H1 (cell line): Measurements from ENCODE around the gene ARHGEF25. TPM values are rescaled to one million over a fixed set of nuclear protein-coding genes. Genes with fewer than 3 reads are reported as not detected.

ENCODE experiments used
- CTCF ChIA-PET: fragments of 300-600 bp; sonication (Branson Sonifier 250); formaldehyde crosslinking; loops from one replicate; lab custom pipeline; 2021; ENCODE audit not compliant: partially characterized antibody; lab: Charles Lee
- POLR2A ChIA-PET: fragments of 300-600 bp; sonication (Branson Sonifier 250); formaldehyde crosslinking; loops from one replicate; lab custom pipeline; 2021; ENCODE audit warnings: inconsistent platforms; ENCODE audit not compliant: partially characterized antibody; lab: Charles Lee
- DNase-seq, 2 experiments: peaks; one replicate each; pipeline versions ENCODE4 v3.0.0 to v3.0.0-alpha.2; 2010 to 2022; ENCODE audit warnings: low spot score in 2 of 2, low read depth in 1 of 2, mixed read lengths in 1 of 2
- FAIRE-seq: peaks from 2 replicates; lab custom pipeline; 2011; peaks lifted over from hg19 to GRCh38; lab: Jason Lieb, UNC
- H2AFZ ChIP-seq: 2 replicates; pipeline ENCODE4 v1.8.1; 2012; ENCODE audit warnings: low read length, inconsistent platforms
- H2AK5ac ChIP-seq: 2 replicates; pipeline ENCODE4 v1.6.1; 2013; ENCODE audit warnings: low read depth, low read length
- H2BK120ac ChIP-seq: replicated peaks from 2 replicates; pipeline ENCODE3; 2013; ENCODE audit warnings: low read depth, low read length, inconsistent platforms
- H2BK12ac ChIP-seq: 2 replicates; pipeline ENCODE4 v1.6.1; 2013; ENCODE audit warnings: low read depth, low read length
- H2BK15ac ChIP-seq: 2 replicates; pipeline ENCODE4 v1.6.1; 2013; ENCODE audit warnings: low read length
- H2BK20ac ChIP-seq: 2 replicates; pipeline ENCODE4 v1.6.1; 2013; ENCODE audit warnings: low read length
- H2BK5ac ChIP-seq: 2 replicates; pipeline ENCODE4 v1.6.1; 2013; ENCODE audit warnings: low read depth, low read length
- H3K14ac ChIP-seq: 2 replicates; pipeline ENCODE4 v1.6.1; 2013; ENCODE audit warnings: inconsistent platforms; ENCODE audit not compliant: insufficient read length
- H3K18ac ChIP-seq: 2 replicates; pipeline ENCODE4 v1.6.1; 2013; ENCODE audit warnings: low read length; ENCODE audit errors: extremely low read depth
- H3K23ac ChIP-seq: 2 replicates; pipeline ENCODE4 v1.6.1; 2013; ENCODE audit warnings: inconsistent platforms; ENCODE audit not compliant: insufficient read length
- H3K23me2 ChIP-seq: 2 replicates; pipeline ENCODE4 v1.6.1; 2013; ENCODE audit warnings: low read depth, low read length
- H3K27ac ChIP-seq: 2 replicates; pipeline ENCODE4 v1.6.1; 2011; ENCODE audit warnings: low read depth, low read length, inconsistent platforms
- H3K27me3 ChIP-seq, 4 experiments: replicated peaks in 1 of 4; 1 replicate in 1 of 4; 2 replicates in 3 of 4; pipeline versions ENCODE4 v1.6.1 to v1.8.1; 2011 to 2013; ENCODE audit warnings: low read length in 3 of 4, mild to moderate bottlenecking in 3 of 4, inconsistent platforms in 2 of 4, mixed read lengths in 2 of 4, moderate library complexity in 1 of 4; ENCODE audit not compliant: control insufficient read depth in 3 of 4, insufficient read depth in 3 of 4; ENCODE audit errors: extremely low read depth in 1 of 4
- H3K36me3 ChIP-seq, 4 experiments: 2 replicates each; pipeline versions ENCODE4 v1.6.1 to v1.8.1; 2011 to 2013; ENCODE audit warnings: mild to moderate bottlenecking in 4 of 4, low read length in 3 of 4, moderate library complexity in 2 of 4, control low read depth in 1 of 4, inconsistent platforms in 1 of 4; ENCODE audit not compliant: insufficient read depth in 4 of 4, control insufficient read depth in 2 of 4
- H3K4ac ChIP-seq: replicated peaks from 2 replicates; pipeline ENCODE3; 2013; ENCODE audit warnings: low read length, low read depth, mixed read lengths, inconsistent platforms; ENCODE audit not compliant: insufficient read length
- H3K4me1 ChIP-seq, 4 experiments: replicated peaks in 1 of 4; 1 replicate in 1 of 4; 2 replicates in 3 of 4; pipeline versions ENCODE4 v1.6.1 to v1.8.1; 2011 to 2013; ENCODE audit warnings: low read length in 3 of 4, inconsistent platforms in 2 of 4, mixed read lengths in 1 of 4; ENCODE audit not compliant: insufficient read depth in 4 of 4, control insufficient read depth in 3 of 4
- H3K4me2 ChIP-seq, 2 experiments: 2 replicates each; pipeline versions ENCODE4 v1.6.1 to v1.8.1; 2011 to 2013; ENCODE audit warnings: low read depth in 2 of 2, low read length in 2 of 2, control low read depth in 1 of 2, inconsistent platforms in 1 of 2, mild to moderate bottlenecking in 1 of 2; ENCODE audit not compliant: insufficient read depth in 1 of 2
- H3K4me3 ChIP-seq, 4 experiments: fragments of 200-600, 300-600 bp in 1 of 4; sonication (generic), shearing (Covaris generic), sonication (Bioruptor Twin) in 1 of 4; 2 replicates each; pipeline versions ENCODE4 v1.5.1 to v1.8.1; 2011 to 2016; ENCODE audit warnings: low read length in 4 of 4, low read depth in 3 of 4, control low read depth in 2 of 4, inconsistent platforms in 2 of 4, mild to moderate bottlenecking in 2 of 4, mixed read lengths in 1 of 4, moderate library complexity in 1 of 4; ENCODE audit not compliant: insufficient read depth in 2 of 4; ENCODE audit errors: extremely low read depth in 1 of 4
- H3K56ac ChIP-seq: replicated peaks from 2 replicates; pipeline ENCODE3; 2013; ENCODE audit warnings: low read depth, mild to moderate bottlenecking, mixed read lengths, low read length, inconsistent platforms; ENCODE audit not compliant: insufficient read length
- H3K79me1 ChIP-seq: 2 replicates; pipeline ENCODE4 v1.6.1; 2013; ENCODE audit warnings: low read depth, low read length, control low read depth
- H3K79me2 ChIP-seq, 2 experiments: 2 replicates each; pipeline versions ENCODE4 v1.6.1 to v1.8.1; 2012 to 2013; ENCODE audit warnings: low read length in 2 of 2, mild to moderate bottlenecking in 2 of 2, inconsistent platforms in 1 of 2; ENCODE audit not compliant: insufficient read depth in 2 of 2, control insufficient read depth in 1 of 2
- H3K9ac ChIP-seq, 4 experiments: replicated peaks in 1 of 4; 1 replicate in 1 of 4; 2 replicates in 3 of 4; pipeline versions ENCODE4 v1.6.1 to v1.8.1; 2011 to 2013; ENCODE audit warnings: low read depth in 3 of 4, low read length in 3 of 4, control low read depth in 2 of 4, mild to moderate bottlenecking in 2 of 4, moderate library complexity in 2 of 4, inconsistent platforms in 1 of 4; ENCODE audit errors: extremely low read depth in 1 of 4
- H3K9me3 ChIP-seq, 2 experiments: 2 replicates each; pipeline versions ENCODE4 v1.6.1 to v1.8.1; 2012 to 2013; ENCODE audit warnings: mild to moderate bottlenecking in 2 of 2, moderate library complexity in 2 of 2, control low read depth in 1 of 2, inconsistent platforms in 1 of 2, low read depth in 1 of 2, low read length in 1 of 2, mixed read lengths in 1 of 2; ENCODE audit not compliant: insufficient read depth in 2 of 2
- H4K20me1 ChIP-seq, 2 experiments: replicated peaks in 1 of 2; 2 replicates each; pipeline versions ENCODE3 to v1.8.1; 2011 to 2013; ENCODE audit warnings: inconsistent platforms in 2 of 2, low read length in 2 of 2, mild to moderate bottlenecking in 1 of 2; ENCODE audit not compliant: insufficient read depth in 2 of 2, control insufficient read depth in 1 of 2
- H4K5ac ChIP-seq: 2 replicates; pipeline ENCODE4 v1.6.1; 2013; ENCODE audit warnings: low read length, low read depth, mixed read lengths, inconsistent platforms; ENCODE audit not compliant: insufficient read length
- H4K8ac ChIP-seq: 2 replicates; pipeline ENCODE4 v1.8.0; 2013; ENCODE audit warnings: mild to moderate bottlenecking, moderate library complexity, low read length, inconsistent platforms; ENCODE audit not compliant: insufficient read depth; ENCODE audit errors: extremely low read depth
- H4K91ac ChIP-seq: replicated peaks from 2 replicates; pipeline ENCODE3; 2013; ENCODE audit warnings: low read length, mixed read lengths, inconsistent platforms; ENCODE audit not compliant: insufficient read length
- ASH2L ChIP-seq: fragments of 200-600, 300-600 bp; sonication (generic); IDR thresholded peaks from one replicate; pipeline ENCODE4 v1.7.1; 2017; ENCODE audit warnings: low read length
- GABPA ChIP-seq: IDR thresholded peaks from 2 replicates; pipeline ENCODE4 v1.6.1; 2011; ENCODE audit warnings: mild to moderate bottlenecking, low read length, moderate library complexity, borderline replicate concordance; ENCODE audit not compliant: insufficient read depth
- KDM4A ChIP-seq: IDR thresholded peaks from one replicate; pipeline ENCODE4 v1.7.1; 2012; ENCODE audit warnings: low read depth, mild to moderate bottlenecking, moderate library complexity, low read length, inconsistent platforms; ENCODE audit not compliant: severe bottlenecking
- MAFK ChIP-seq: IDR thresholded peaks from 2 replicates; pipeline ENCODE4 v1.6.1; 2012; ENCODE audit warnings: low read depth, mild to moderate bottlenecking, improper control_type of control experiment, low read length
- PHF8 ChIP-seq: fragments of 200-600 bp; sonication (generic); conservative IDR thresholded peaks from 2 replicates; pipeline ENCODE4 v1.7.1; 2012; ENCODE audit warnings: low read depth, mild to moderate bottlenecking, inconsistent platforms, low read length, moderate library complexity
- POLR2AphosphoS5 ChIP-seq: IDR thresholded peaks from 2 replicates; pipeline ENCODE4 v1.6.1; 2011; ENCODE audit warnings: low read depth, low read length
- RAD21 ChIP-seq, 2 experiments: IDR thresholded peaks in 1 of 2; conservative IDR thresholded peaks in 1 of 2; 2 replicates each; pipeline ENCODE4 v1.6.1; 2011; ENCODE audit warnings: low read depth in 2 of 2, low read length in 2 of 2, improper control_type of control experiment in 1 of 2, inconsistent platforms in 1 of 2, mild to moderate bottlenecking in 1 of 2, moderate library complexity in 1 of 2
- SIN3A ChIP-seq, 2 experiments: IDR thresholded peaks in 1 of 2; conservative IDR thresholded peaks in 1 of 2; 2 replicates each; pipeline ENCODE4 v1.6.1; 2011 to 2012; ENCODE audit warnings: low read length in 2 of 2, improper control_type of control experiment in 1 of 2, low read depth in 1 of 2, mild to moderate bottlenecking in 1 of 2
- TAF1 ChIP-seq: IDR thresholded peaks from 2 replicates; pipeline ENCODE4 v1.6.1; 2011; ENCODE audit warnings: mild to moderate bottlenecking, low read depth, low read length
- WGBS, 2 experiments: shearing (Covaris generic) in 1 of 2; methylation state at CpG; one replicate each; pipeline versions ENCODE4 v1.1.6 to v1.1.7; 2013 to 2015; ENCODE audit warnings: low lambda C conversion rate in 2 of 2, mixed read lengths in 2 of 2, inconsistent platforms in 1 of 2, low coverage in 1 of 2, missing lambda C conversion rate in 1 of 2; ENCODE audit not compliant: insufficient replicate concordance in 2 of 2, insufficient coverage in 1 of 2, insufficient read length in 1 of 2; ENCODE audit errors: extremely low coverage in 1 of 2, missing lambda C conversion rate in 1 of 2; 5-methylcytosine and 5-hydroxymethylcytosine counted together
- polyA plus RNA-seq, 7 experiments: library from polyadenylated mRNA; depleted of rRNA in 3 of 7; stranded (reverse) in 5 of 7; unstranded in 2 of 7; fragments of >200 nt in 5 of 7; fragments of 200-250 nt in 2 of 7; gene quantifications; 1 replicate in 5 of 7; 2 replicates in 1 of 7; 4 replicates in 1 of 7; pipeline versions ENCODE4 v1.2.1 to v1.2.3, GENCODE V29; 2011 to 2013; ENCODE audit warnings: missing spikeins in 2 of 7, mixed read lengths in 2 of 7
- total RNA-seq: library from RNA; stranded (reverse); fragmentation: NEBNext Ultra II Directional; extraction: Animal tissue kit (Norgen Biotek cat#: 25700); gene quantifications from 2 replicates; pipeline ENCODE4 v1.2.1, GENCODE V29; 2021

The ARHGEF25 gene
- total and polyA plus RNA-seq, 2 of the 8 experiments (the other 6 are each of a cell fraction or from before 2014, with no cell fraction given) = 5.9 to 8.8 TPM

DNA sequence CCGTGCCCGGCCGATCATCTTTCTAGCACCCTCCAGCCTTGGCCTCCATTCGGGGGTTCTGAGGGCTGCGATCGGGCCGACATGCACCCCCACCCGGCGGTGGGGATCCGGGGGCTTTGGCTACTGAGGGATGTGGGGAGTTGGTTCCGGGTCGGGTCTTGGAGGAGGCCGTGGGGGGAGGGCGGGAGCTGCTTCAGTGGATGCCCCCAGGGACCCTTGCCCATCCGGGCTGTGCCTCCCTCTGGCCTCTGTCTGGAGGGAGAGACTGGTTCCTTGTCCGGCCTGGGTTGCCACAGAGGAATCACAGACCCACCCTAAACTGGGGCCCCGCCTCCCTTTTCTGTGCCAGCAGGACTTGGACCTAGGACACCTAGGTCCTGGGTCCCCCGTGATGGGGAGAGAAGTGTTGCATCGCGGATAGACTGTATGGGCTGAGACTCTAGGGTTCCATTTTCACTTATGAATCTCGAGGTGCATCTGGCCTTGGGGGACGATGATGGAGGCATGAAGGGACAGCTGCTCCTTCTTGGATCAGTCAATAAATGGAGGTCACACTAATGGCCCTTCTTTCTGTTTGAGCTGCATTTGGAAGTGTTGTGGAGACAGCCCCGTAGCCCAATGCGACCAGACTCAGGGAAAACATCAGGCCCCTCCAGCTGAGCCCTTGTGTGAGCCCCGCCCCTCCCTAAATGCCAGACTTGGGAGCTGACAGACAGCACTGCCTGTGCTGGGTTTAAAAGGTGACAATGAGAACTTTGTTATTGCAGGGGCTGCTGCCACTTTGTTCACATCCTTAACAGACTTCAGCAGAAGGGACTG lies 6.0 kb upstream of the ARHGEF25 start:
- Histone ChIP-seq H2AFZ (no peak overlapping the region), H3K36me3 (peaks cover 5 to 19% (median 10%) of the 10 kb centered on the region in 4 experiments; a peak in 4 of 8 replicates)
- TF ChIP-seq GABPA = no peak
- peak; percentile 2 for TF ChIP-seq ASH2L
- no peak; a peak in 1 of 4 replicates for TF ChIP-seq SIN3A (conservative IDR thresholded peaks at IDR 0.05 in 1 of 2, IDR thresholded peaks at IDR 0.05 in 1 of 2; ENCODE audit: low read depth in 1 of 2, low read length in 2 of 2)
- no peak; the same call in 1 of the 2 replicates for TF ChIP-seq POLR2AphosphoS5
- peak; percentile 65; the same call in 1 of the 2 replicates for TF ChIP-seq TAF1
- no peak for TF ChIP-seq MAFK
- TF ChIP-seq PHF8 = 0 out of 2 replicates have a peak, but pooled peaks have one; percentile 34
- TF ChIP-seq RAD21 (IDR thresholded peaks at IDR 0.05 in 1 of 2, conservative IDR thresholded peaks at IDR 0.05 in 1 of 2; ENCODE audit: low read depth in 2 of 2, low read length in 2 of 2) = no peak
- TF ChIP-seq KDM4A = peak; percentile 26

More for the DNA sequence above, 6.0 kb upstream of the ARHGEF25 start:
- peak overlapping the region; percentile 80 to 83 for H3K4me2 ChIP-seq
- H3K14ac ChIP-seq = no peak overlapping the region
- peak overlapping the region; percentile 53 to 84 (median 78) for H3K4me3 ChIP-seq
- peaks cover 0 to 10% of the 10 kb centered on the region in 2 experiments; a peak in 1 of 4 replicates for H3K79me2 ChIP-seq
- DNase-seq (peak in 1 of 2 experiments; percentile 60), FAIRE-seq (no peak)
- no peak overlapping the region for H4K5ac ChIP-seq
- no peak overlapping the region for H2BK12ac ChIP-seq
- H2BK120ac ChIP-seq = no peak overlapping the region
- peaks cover 7 to 11% (median 9%) of the 10 kb centered on the region in 4 experiments for H3K4me1 ChIP-seq
- H2BK5ac ChIP-seq = no peak overlapping the region
- no peak overlapping the region; the same call in 1 of the 2 replicates for H3K27ac ChIP-seq
- peak overlapping the region; percentile 79 for H4K8ac ChIP-seq
- 8% methylated on average over 23 of the region's 25 CpGs; no CpG with 5 or more reads in 1 of the 2 experiments for WGBS, 2 experiments
- H3K56ac ChIP-seq = peak overlapping the region; percentile 49
- H3K18ac ChIP-seq = no peak overlapping the region
- peaks cover 19% of the 10 kb centered on the region for H3K23me2 ChIP-seq
- peak overlapping the region; percentile 55 to 71 (median 58); a peak in 5 of 7 replicates for H3K9ac ChIP-seq
- no peak overlapping the region for H3K4ac ChIP-seq
- H2BK20ac ChIP-seq = no peak overlapping the region
- CTCF ChIA-PET = interaction anchor here (0.6 to 12.5 kb wide), 8 partner anchors 15 to 1744 kb away, joined by 3 to 124 read pairs (median 4); partner anchors contain the start of gene PIP4K2C
- H3K9me3 ChIP-seq = no peaks in the 10 kb centered on the region
- no peak overlapping the region; the same call in 1 of the 2 replicates for H2BK15ac ChIP-seq
- H2AK5ac ChIP-seq = no peak overlapping the region
- H3K23ac ChIP-seq = no peak overlapping the region
- peaks cover 0 to 8% (median under 1%) of the 10 kb centered on the region in 4 experiments; a peak in 3 of 7 replicates for H3K27me3 ChIP-seq
- H4K91ac ChIP-seq = peak overlapping the region; percentile 15
- H3K79me1 ChIP-seq = no peaks in the 10 kb centered on the region; the same call in 1 of the 2 replicates
- H4K20me1 ChIP-seq = peaks cover 0 to 2% of the 10 kb centered on the region in 2 experiments
- POLR2A ChIA-PET = interaction anchor here (0.6 to 7.7 kb wide), 11 partner anchors 9 to 469 kb away, joined by 3 to 60 read pairs (median 3); partner anchors contain the start of genes AGAP2, PIP4K2C and TSPAN31
